Mesendoderm (in vitro differentiated cells): ENCODE measurements around the gene GNAT3.

ENCODE experiments used
- DNase-seq: peaks from one replicate; pipeline ENCODE4 v3.0.0; 2013
- H2AK5ac ChIP-seq: 2 replicates; pipeline ENCODE4 v1.6.1; 2013; ENCODE audit warnings: low read length, inconsistent platforms
- H2BK120ac ChIP-seq: 2 replicates; pipeline ENCODE4 v1.6.1; 2013; ENCODE audit warnings: low read depth, mild to moderate bottlenecking, low read length, moderate library complexity, mixed read lengths
- H2BK15ac ChIP-seq: replicated peaks from 2 replicates; pipeline ENCODE4 v1.6.1; 2013; ENCODE audit warnings: low read depth, mild to moderate bottlenecking, moderate library complexity
- H2BK5ac ChIP-seq: 2 replicates; pipeline ENCODE4 v1.6.1; 2013; ENCODE audit warnings: low read length, inconsistent platforms
- H3K18ac ChIP-seq: 2 replicates; pipeline ENCODE4 v1.6.1; 2013; ENCODE audit warnings: mild to moderate bottlenecking, low read length, mixed read lengths
- H3K23ac ChIP-seq: one replicate; pipeline ENCODE4 v1.6.1; 2013; ENCODE audit warnings: low read length
- H3K27ac ChIP-seq: 2 replicates; pipeline ENCODE4 v1.5.1; 2013; ENCODE audit warnings: low read depth, mild to moderate bottlenecking, inconsistent platforms, low read length, moderate library complexity
- H3K27me3 ChIP-seq: 2 replicates; pipeline ENCODE4 v1.6.1; 2013; ENCODE audit warnings: low read length, control low read depth, mild to moderate bottlenecking, inconsistent platforms; ENCODE audit not compliant: insufficient read depth, poor library complexity
- H3K36me3 ChIP-seq: 2 replicates; pipeline ENCODE4 v1.6.1; 2013; ENCODE audit warnings: low read length, inconsistent platforms; ENCODE audit not compliant: control insufficient read depth, insufficient read depth
- H3K4ac ChIP-seq: one replicate; pipeline ENCODE4 v1.6.1; 2013; ENCODE audit warnings: low read depth, mild to moderate bottlenecking, low read length, moderate library complexity
- H3K4me1 ChIP-seq: 2 replicates; pipeline ENCODE4 v1.6.1; 2013; ENCODE audit warnings: low read depth, low read length, inconsistent platforms; ENCODE audit not compliant: control insufficient read depth
- H3K4me2 ChIP-seq: 2 replicates; pipeline ENCODE4 v1.6.1; 2013; ENCODE audit warnings: low read length
- H3K4me3 ChIP-seq: 2 replicates; pipeline ENCODE4 v1.5.1; 2013; ENCODE audit warnings: mild to moderate bottlenecking, low read length
- H3K56ac ChIP-seq: one replicate; pipeline ENCODE4 v1.6.1; 2013; ENCODE audit warnings: low read length
- H3K79me1 ChIP-seq: 2 replicates; pipeline ENCODE4 v1.6.1; 2013; ENCODE audit warnings: low read length, inconsistent platforms
- H3K79me2 ChIP-seq: 2 replicates; pipeline ENCODE4 v1.6.1; 2013; ENCODE audit warnings: mild to moderate bottlenecking, low read length; ENCODE audit not compliant: control insufficient read depth, insufficient read depth
- H3K9ac ChIP-seq: 2 replicates; pipeline ENCODE4 v1.6.1; 2013; ENCODE audit warnings: low read length, inconsistent platforms
- H4K5ac ChIP-seq: one replicate; pipeline ENCODE4 v1.6.1; 2013; ENCODE audit warnings: low read length
- H4K8ac ChIP-seq: one replicate; pipeline ENCODE4 v1.6.1; 2013; ENCODE audit warnings: low read depth, mild to moderate bottlenecking, control low read depth, low read length, moderate library complexity
- WGBS: extraction: QIAGEN DNeasy Blood & Tissue Kit; methylation state at CpG from one replicate; pipeline ENCODE4 v1.1.7; 2013; ENCODE audit warnings: low lambda C conversion rate, missing lambda C conversion rate; ENCODE audit not compliant: insufficient coverage; ENCODE audit errors: extremely low coverage; 5-methylcytosine and 5-hydroxymethylcytosine counted together

GNAT3 gene

DNA sequence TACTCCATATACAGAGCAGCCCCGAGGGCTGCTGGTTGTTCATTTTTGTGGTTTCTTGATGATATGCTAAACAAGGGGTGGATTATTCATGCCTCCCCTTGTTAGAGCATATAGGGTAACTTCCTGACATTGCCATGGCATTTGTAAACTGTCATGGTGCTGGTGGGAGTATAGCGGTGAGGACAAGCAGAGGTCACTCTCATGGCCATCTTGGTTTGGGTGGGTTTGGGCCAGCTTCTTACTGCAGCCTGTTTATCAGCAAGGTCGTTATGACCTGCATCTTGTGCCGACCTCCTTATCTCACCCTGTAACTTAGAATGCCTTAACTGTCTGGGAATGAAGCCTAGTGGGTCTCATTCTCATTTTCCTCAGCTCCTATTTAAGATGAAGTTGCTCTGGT, 31.3 kb downstream of the GNAT3 start:
- Histone ChIP-seq H2BK120ac (no peak overlapping the region), H3K56ac (no peak overlapping the region), H3K79me2 (no peaks in the 10 kb centered on the region), H3K9ac (no peak overlapping the region), H2AK5ac (no peak overlapping the region), H3K4me3 (no peak overlapping the region), H3K4ac (no peak overlapping the region), H3K23ac (no peak overlapping the region), H3K36me3 (no peaks in the 10 kb centered on the region), H4K8ac (no peak overlapping the region), H2BK5ac (peak overlapping the region; percentile 23), H2BK15ac (no peak overlapping the region), H3K79me1 (no peaks in the 10 kb centered on the region), H3K18ac (no peak overlapping the region), H3K4me2 (no peak overlapping the region), H3K27me3 (no peaks in the 10 kb centered on the region), H3K27ac (no peak overlapping the region), H3K4me1 (no peaks in the 10 kb centered on the region), H4K5ac (no peak overlapping the region)
- WGBS: no CpG with 5 or more reads among the region's 4 CpGs
- peak; percentile 69 for DNase-seq

- Histone ChIP-seq H3K27ac (no peak overlapping the region), H2BK15ac (no peak overlapping the region), H3K4me2 (no peak overlapping the region), H3K56ac (no peak overlapping the region), H3K79me2 (no peaks in the 10 kb centered on the region), H3K27me3 (no peaks in the 10 kb centered on the region), H3K4me1 (no peaks in the 10 kb centered on the region), H2AK5ac (no peak overlapping the region), H3K4me3 (no peak overlapping the region), H3K79me1 (no peaks in the 10 kb centered on the region), H4K8ac (no peak overlapping the region), H3K23ac (no peak overlapping the region), H2BK120ac (no peak overlapping the region), H3K18ac (no peak overlapping the region), H3K4ac (no peak overlapping the region), H4K5ac (no peak overlapping the region), H3K36me3 (no peaks in the 10 kb centered on the region), H3K9ac (no peak overlapping the region), H2BK5ac (no peak overlapping the region)
- WGBS: no CpG with 5 or more reads among the region's 2 CpGs
- peak; percentile 80 for DNase-seq
These were observed 33.2 kb downstream of the GNAT3 start for GRCh38 chr7:80478683-80479082.

- H3K18ac ChIP-seq: no peak overlapping the region
- H3K23ac ChIP-seq: no peak overlapping the region
- H2AK5ac ChIP-seq: no peak overlapping the region
- no peaks in the 10 kb centered on the region for H3K79me1 ChIP-seq
- H3K27me3 ChIP-seq: no peaks in the 10 kb centered on the region
- no peaks in the 10 kb centered on the region for H3K36me3 ChIP-seq
- DNase-seq: no peak
- no peaks in the 10 kb centered on the region for H3K79me2 ChIP-seq
- no CpG with 5 or more reads among the region's 1 CpG for WGBS
- H4K5ac ChIP-seq: no peak overlapping the region
- H3K4me2 ChIP-seq: no peak overlapping the region
- no peak overlapping the region for H3K4me3 ChIP-seq
- H4K8ac ChIP-seq: no peak overlapping the region
- H3K9ac ChIP-seq: no peak overlapping the region
- no peak overlapping the region for H2BK5ac ChIP-seq
- H2BK15ac ChIP-seq: no peak overlapping the region
- H3K56ac ChIP-seq: no peak overlapping the region
- no peaks in the 10 kb centered on the region for H3K4me1 ChIP-seq
- no peak overlapping the region for H3K4ac ChIP-seq
- no peak overlapping the region for H2BK120ac ChIP-seq
- no peak overlapping the region for H3K27ac ChIP-seq
These were observed 35.8 kb downstream of the GNAT3 start for GRCh38 chr7:80476035-80476434.

GRCh38 chr7:80475383-80475782, 36.5 kb downstream of the GNAT3 start:
- H2BK15ac ChIP-seq: no peak overlapping the region
- no peak overlapping the region for H3K9ac ChIP-seq
- no peaks in the 10 kb centered on the region for H3K36me3 ChIP-seq
- no peak overlapping the region for H2BK120ac ChIP-seq
- no peaks in the 10 kb centered on the region for H3K79me1 ChIP-seq
- no peak overlapping the region for H3K4me3 ChIP-seq
- no peak overlapping the region for H3K56ac ChIP-seq
- no peak overlapping the region for H3K23ac ChIP-seq
- no peak overlapping the region for H3K27ac ChIP-seq
- H3K4me2 ChIP-seq: no peak overlapping the region
- H3K4me1 ChIP-seq: no peaks in the 10 kb centered on the region
- H3K79me2 ChIP-seq: no peaks in the 10 kb centered on the region
- DNase-seq: no peak
- H4K8ac ChIP-seq: no peak overlapping the region
- H3K27me3 ChIP-seq: no peaks in the 10 kb centered on the region
- H3K4ac ChIP-seq: no peak overlapping the region
- H4K5ac ChIP-seq: no peak overlapping the region
- WGBS: no CpG with 5 or more reads among the region's 3 CpGs
- no peak overlapping the region for H3K18ac ChIP-seq
- H2AK5ac ChIP-seq: no peak overlapping the region
- no peak overlapping the region for H2BK5ac ChIP-seq

GRCh38 chr7:80473751-80474150, 38.1 kb downstream of the GNAT3 start:
- H4K8ac ChIP-seq: no peak overlapping the region
- no peak overlapping the region for H3K9ac ChIP-seq
- no peak overlapping the region for H3K18ac ChIP-seq
- H3K23ac ChIP-seq: no peak overlapping the region
- no peak overlapping the region for H3K27ac ChIP-seq
- no peak overlapping the region for H2BK120ac ChIP-seq
- no peak overlapping the region for H3K4me2 ChIP-seq
- no CpG with 5 or more reads among the region's 1 CpG for WGBS
- H3K56ac ChIP-seq: no peak overlapping the region
- H2BK15ac ChIP-seq: no peak overlapping the region
- no peaks in the 10 kb centered on the region for H3K27me3 ChIP-seq
- no peak for DNase-seq
- no peaks in the 10 kb centered on the region for H3K4me1 ChIP-seq
- no peaks in the 10 kb centered on the region for H3K79me2 ChIP-seq
- H3K79me1 ChIP-seq: no peaks in the 10 kb centered on the region
- H2BK5ac ChIP-seq: no peak overlapping the region
- no peak overlapping the region for H3K4me3 ChIP-seq
- no peak overlapping the region for H2AK5ac ChIP-seq
- H3K36me3 ChIP-seq: no peaks in the 10 kb centered on the region
- no peak overlapping the region for H3K4ac ChIP-seq
- no peak overlapping the region for H4K5ac ChIP-seq

DNA sequence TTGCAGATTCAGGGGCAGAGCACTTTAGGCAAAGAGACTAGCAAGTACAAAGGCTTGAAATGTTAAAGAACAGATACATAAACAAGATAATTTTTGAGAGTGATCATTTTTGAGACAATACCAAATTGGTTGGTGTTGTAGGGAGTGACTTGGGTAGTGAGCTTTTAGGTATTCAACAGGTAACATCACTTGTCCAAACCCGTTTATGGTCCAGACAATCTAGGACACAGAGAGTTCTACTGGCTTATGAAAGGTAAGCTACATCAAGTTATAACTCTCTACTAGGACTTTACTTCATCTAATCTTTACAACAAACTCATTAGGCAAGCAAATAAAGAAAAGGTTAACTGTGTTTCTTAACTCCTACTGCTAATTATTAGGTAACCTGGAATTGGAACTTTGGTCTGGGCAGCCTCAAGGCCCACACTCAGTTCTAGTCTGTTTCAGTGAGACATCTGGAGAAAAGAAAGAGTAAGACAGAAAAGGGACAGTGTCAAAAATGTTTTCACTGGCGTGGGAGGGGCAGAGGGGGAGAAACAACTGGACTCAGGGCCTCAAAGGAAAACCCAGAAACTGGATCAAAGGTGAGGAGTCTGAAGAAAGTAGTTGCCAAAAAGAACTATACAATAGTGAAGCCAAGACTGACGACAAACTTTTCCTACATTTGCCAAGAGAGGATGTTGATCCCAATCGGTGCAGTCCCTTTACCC, 39.2 kb downstream of the GNAT3 start:
- Histone ChIP-seq H2BK120ac (no peak overlapping the region), H3K79me2 (no peaks in the 10 kb centered on the region), H3K23ac (no peak overlapping the region), H3K27ac (no peak overlapping the region), H3K27me3 (no peaks in the 10 kb centered on the region), H4K8ac (no peak overlapping the region), H3K4ac (no peak overlapping the region), H3K4me2 (no peak overlapping the region), H3K4me3 (no peak overlapping the region), H3K36me3 (no peaks in the 10 kb centered on the region), H3K4me1 (no peaks in the 10 kb centered on the region), H3K56ac (no peak overlapping the region), H2AK5ac (no peak overlapping the region), H4K5ac (no peak overlapping the region), H2BK15ac (no peak overlapping the region), H3K18ac (no peak overlapping the region), H3K9ac (no peak overlapping the region), H3K79me1 (no peaks in the 10 kb centered on the region), H2BK5ac (no peak overlapping the region)
- DNase-seq: no peak
- no CpG with 5 or more reads among the region's 4 CpGs for WGBS
